Adipose tissue (tissue), 3 donors: ENCODE data around the gene TGM6. TPM values are rescaled to one million over a fixed set of nuclear protein-coding genes. Genes with fewer than 3 reads are reported as not detected.

Source experiments
- H3K27ac ChIP-seq: one replicate; pipeline ENCODE4 v1.5.1; 2013; ENCODE audit warnings: low read depth, low read length
- WGBS, 3 donors: extraction: QIAGEN DNeasy Blood & Tissue Kit; methylation state at CpG; one replicate each; pipeline ENCODE4 v1.1.7; 2013; 5-methylcytosine and 5-hydroxymethylcytosine counted together
- polyA plus RNA-seq, 3 donors: library from polyadenylated mRNA; stranded (reverse); fragments of 200-250 nt; gene quantifications; one replicate each; pipeline ENCODE4 v1.2.3, GENCODE V29; 2013
- donor health status: healthy with polysubstance abuse.
- donor health status: Bipolar disorder and iron deficiency.
- donor health status: healthy.

Gene TGM6
- polyA plus RNA-seq, result not detected

DNA sequence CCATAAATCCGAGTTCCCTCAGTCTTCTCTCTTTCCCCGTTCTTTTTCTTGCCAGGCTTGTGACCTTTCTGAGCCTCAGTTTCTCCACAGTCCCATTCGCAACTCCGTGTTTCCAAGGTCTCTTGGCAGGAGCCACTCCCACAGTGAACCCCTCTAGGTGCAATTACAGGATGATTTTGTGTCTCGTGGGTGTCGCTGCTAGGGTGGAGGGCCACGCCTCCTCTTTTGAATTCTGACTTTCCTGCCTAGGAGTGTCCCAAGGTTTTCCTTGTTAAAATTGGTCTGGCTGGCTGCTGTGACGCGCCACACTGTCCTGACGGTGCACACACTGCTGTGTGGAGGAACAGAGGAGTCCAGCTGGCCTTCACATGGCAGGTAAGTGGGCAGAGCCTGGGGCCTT lies at the start of gene TGM6:
Gene TGM6, plus strand, starts transcription at position 301 of the 400 bp plus-strand sequence. Its CDS starts 68 bp downstream, at position 369.
- whole genome bisulfite sequencing, 3 donors, result 84 to 92% (median 88%) methylated on average over 10 of the region's 10 CpGs
- H3K27ac ChIP-seq, result no peak within 1 kb of the TSS

DNA sequence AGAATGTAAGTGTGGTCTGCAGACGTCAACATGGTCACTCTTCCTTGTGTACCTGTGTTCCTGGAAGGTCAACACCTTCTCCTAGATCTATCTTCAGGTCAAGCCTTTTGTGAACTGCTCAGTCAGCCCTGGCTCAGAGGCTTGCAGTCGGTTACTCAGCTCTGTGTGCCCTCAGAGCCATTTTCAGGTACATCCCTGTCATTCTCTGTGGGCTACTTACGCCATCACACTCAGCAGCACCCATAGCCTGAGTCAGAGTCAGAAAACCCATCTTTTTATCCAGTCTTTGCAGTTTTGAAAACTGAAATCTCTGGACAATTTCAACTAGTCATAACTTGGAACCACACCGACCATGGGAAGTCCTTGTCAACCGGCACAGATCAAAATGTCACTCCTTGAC lies 49.6 kb upstream of the TGM6 start:
- no peak overlapping the region for H3K27ac ChIP-seq
- WGBS, 3 donors, result 84 to 93% (median 86%) methylated on average over 5 of the region's 5 CpGs

DNA sequence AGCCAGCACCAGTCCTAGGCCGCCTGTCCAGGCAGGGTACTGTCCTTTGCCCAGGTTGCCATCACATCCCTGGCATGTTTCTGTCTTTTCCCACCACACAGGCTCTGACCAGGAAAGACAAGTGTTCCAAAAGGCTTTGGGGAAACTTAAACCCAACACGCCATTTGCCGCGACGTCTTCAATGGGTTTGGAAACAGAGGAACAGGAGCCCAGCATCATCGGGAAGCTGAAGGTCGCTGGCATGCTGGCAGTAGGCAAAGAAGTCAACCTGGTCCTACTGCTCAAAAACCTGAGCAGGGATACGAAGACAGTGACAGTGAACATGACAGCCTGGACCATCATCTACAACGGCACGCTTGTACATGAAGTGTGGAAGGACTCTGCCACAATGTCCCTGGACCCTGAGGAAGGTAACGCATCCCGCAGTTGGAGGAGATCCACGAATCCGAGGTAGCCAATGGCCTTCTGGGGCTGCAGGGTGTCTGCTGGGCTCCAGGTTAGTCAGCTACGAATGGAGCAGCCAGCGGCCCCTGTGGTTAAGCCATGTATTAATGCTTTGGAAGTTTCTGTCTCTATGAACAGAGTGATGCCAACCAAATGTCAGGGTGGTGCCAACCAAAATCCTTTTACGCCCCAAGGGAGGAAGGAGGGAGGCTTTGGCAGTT lies 48.7 kb upstream of the TGM6 start:
- WGBS, 3 donors, result 91 to 94% (median 92%) methylated on average over 17 of the region's 17 CpGs
- no peak overlapping the region for H3K27ac ChIP-seq

GRCh38 chr20:2332711-2333110 lies 48.0 kb upstream of the TGM6 start:
- no peak overlapping the region for H3K27ac ChIP-seq
- 60 to 65% (median 63%) methylated on average over 4 of the region's 4 CpGs for WGBS, 3 donors

DNA sequence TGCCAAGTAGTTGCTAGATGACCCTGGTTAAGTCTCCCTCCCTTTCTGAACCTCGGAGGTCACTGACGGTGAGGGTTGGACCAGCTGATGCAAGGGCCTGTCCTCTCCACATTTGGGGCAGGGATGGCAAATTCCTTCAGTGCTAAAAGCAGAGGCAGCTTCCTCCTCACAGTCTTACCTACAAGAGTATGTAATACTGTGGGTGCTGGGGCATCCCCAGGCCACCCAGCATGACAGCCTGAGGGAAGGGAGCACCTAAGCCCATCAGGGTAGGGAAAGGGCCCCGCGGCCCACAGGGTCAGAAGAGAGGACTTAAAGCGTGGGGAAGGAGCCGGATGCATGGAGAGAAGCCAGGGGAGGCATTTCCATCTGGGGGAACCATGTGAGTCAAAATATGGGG lies 46.9 kb upstream of the TGM6 start:
- WGBS, 3 donors, result 78 to 83% (median 79%) methylated on average over 6 of the region's 6 CpGs
- no peak overlapping the region for H3K27ac ChIP-seq

DNA sequence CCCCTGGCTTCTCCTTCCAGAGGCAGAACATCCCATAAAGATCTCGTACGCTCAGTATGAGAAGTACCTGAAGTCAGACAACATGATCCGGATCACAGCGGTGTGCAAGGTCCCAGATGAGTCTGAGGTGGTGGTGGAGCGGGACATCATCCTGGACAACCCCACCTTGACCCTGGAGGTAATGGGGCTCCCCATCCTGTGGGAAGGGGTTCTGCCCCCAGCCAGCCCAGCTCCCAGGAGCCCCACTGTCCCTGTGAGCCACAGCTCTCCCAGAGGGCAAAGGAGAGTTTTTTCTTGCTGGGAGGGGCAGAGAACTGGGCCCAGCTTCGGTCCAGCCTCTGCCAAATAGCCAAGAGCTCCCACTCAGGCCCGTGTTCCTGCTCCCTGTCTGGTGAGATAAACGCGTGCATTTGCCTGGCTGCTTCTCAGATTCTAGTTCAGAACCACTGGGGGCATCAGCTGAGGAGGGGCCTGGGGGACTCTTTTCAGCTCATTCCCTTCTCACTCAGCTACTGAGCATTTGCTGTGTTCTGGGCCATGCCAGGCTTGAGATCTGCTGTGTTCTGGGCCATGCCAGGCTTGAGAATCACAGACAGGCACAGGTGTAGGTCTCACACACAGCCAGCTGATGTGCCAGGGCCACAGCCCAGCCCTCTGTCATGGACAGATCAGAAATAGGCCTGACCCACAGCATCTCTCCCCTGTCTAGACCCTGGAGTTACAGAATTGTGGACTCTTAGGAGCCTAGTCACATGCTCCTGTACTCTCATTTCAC lies 45.4 kb upstream of the TGM6 start:
- H3K27ac ChIP-seq, result no peak overlapping the region
- WGBS, 3 donors, result 77 to 85% (median 81%) methylated on average over 9 of the region's 9 CpGs

GRCh38 chr20:2336471-2336870 lies 44.2 kb upstream of the TGM6 start:
- 74 to 88% (median 77%) methylated on average over 4 of the region's 4 CpGs for WGBS, 3 donors
- no peak overlapping the region for H3K27ac ChIP-seq

- 87 to 89% (median 88%) methylated on average over 5 of the region's 5 CpGs for WGBS, 3 donors
- H3K27ac ChIP-seq, result no peak overlapping the region
Observed at GRCh38 chr20:2337142-2337541, 43.6 kb upstream of the TGM6 start.

DNA sequence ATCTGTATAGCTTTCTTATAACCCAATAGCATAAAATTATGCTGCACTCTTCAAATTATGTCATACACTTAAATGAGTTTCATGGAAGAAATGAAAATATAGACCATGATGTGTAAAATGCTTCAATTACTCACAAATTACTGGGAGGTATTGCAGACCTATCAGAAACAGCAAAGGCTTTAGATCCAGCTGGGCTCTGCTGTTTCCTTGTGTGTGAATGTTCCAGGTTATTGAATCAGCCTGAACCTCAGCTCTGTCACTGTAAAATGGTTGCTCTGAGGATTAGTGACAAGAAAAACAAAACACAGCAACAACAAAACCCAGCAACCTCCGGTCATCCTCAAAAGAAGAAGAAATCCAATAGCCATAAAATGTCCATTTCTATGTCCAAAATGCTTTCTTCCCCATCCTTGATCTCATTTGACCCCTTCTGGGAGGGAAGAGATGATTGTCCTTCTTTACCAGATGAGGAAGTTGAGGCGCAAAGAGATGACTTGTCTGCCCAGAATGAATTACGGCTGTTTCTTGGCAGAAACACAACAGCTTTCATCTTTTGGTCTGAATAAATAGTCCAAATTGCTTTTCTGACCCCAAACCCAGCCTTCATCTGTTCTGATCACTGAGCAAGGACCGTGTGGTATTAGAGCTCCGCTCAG lies 42.2 kb upstream of the TGM6 start:
- WGBS, 3 donors, result 57 to 72% (median 59%) methylated on average over 5 of the region's 5 CpGs
- no peak overlapping the region for H3K27ac ChIP-seq

DNA sequence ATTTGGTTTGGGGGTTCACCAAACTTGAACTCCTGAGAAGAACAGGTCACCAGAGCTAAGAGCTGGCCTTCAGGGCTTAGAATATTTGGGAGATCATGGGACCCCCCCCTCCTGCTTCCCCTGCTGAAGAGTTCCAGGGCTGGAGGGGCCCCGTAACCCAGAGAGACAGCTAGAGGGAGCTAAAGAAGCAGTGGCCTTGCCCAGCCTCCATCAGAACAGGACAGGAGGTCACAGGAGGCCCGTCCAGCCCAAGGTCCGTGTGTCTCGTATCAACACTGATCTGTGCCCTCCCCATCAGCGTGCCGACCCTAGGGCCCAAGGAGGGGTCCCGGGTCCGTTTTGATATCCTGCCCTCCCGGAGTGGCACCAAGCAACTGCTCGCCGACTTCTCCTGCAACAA lies 40.6 kb upstream of the TGM6 start:
- WGBS, 3 donors, result 80 to 93% (median 88%) methylated on average over 11 of the region's 11 CpGs
- H3K27ac ChIP-seq, result no peak overlapping the region

- whole genome bisulfite sequencing, 3 donors, result 87 to 91% (median 90%) methylated on average over 6 of the region's 6 CpGs
- H3K27ac ChIP-seq, result no peak overlapping the region
Observed at GRCh38 chr20:2340823-2341222, 39.9 kb upstream of the TGM6 start.

DNA sequence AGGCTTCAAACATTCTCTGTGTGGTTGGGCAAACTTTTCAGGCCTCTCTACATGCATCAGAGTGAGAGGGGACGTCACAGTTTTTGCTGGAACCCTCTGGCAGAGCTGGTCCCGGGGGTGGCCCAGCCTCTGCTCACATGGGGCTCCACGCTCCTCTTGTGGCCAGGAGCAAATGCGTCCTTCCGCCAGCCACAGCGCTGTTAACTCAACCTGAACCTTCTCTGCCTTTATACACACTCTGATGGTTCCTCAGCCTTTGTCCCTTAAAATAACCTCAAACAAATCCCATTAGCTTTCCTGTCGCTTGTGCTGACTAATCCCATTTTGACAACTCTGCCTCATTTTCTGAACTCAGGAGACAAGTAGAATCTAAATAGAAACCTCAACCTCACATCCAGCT lies 39.4 kb upstream of the TGM6 start:
- H3K27ac ChIP-seq, result no peak overlapping the region
- WGBS, 3 donors, result 74 to 84% (median 84%) methylated on average over 7 of the region's 7 CpGs

- 63 to 70% (median 67%) methylated on average over 3 of the region's 3 CpGs for WGBS, 3 donors
Observed at GRCh38 chr20:2342243-2342642, 38.5 kb upstream of the TGM6 start.

GRCh38 chr20:2346188-2346587 lies 34.5 kb upstream of the TGM6 start:
- no peak overlapping the region for H3K27ac ChIP-seq
- WGBS, 3 donors, result 57 to 73% (median 71%) methylated on average over 3 of the region's 3 CpGs

More at GRCh38 chr20:2342243-2342642, 38.5 kb upstream of the TGM6 start:
- H3K27ac ChIP-seq, result no peak overlapping the region

DNA sequence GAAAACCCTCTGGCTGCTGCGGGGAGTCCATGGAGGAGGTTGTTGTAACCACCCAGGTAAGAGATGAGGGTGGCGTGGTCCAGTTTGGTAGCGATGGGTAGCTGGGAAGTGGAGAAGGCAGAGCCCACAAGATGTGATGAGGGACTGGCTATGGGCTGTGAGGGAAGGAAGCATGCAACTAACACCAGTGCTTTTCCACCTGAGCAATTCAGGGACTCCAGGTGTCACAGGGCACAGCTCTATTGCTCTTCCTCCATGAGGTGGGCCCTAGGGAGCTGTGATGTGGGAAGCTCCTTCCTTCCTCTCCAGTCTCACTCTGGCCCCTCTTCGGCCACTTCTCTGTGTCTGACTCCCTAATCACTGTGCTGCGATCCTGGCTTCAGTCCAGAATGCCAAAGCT lies 32.4 kb upstream of the TGM6 start:
- WGBS, 3 donors, result 78 to 88% (median 80%) methylated on average over 5 of the region's 5 CpGs
- H3K27ac ChIP-seq, result no peak overlapping the region

- 62 to 72% (median 69%) methylated on average over 4 of the region's 4 CpGs for WGBS, 3 donors
- H3K27ac ChIP-seq, result no peak overlapping the region
Observed at GRCh38 chr20:2349801-2350200, 30.9 kb upstream of the TGM6 start.

DNA sequence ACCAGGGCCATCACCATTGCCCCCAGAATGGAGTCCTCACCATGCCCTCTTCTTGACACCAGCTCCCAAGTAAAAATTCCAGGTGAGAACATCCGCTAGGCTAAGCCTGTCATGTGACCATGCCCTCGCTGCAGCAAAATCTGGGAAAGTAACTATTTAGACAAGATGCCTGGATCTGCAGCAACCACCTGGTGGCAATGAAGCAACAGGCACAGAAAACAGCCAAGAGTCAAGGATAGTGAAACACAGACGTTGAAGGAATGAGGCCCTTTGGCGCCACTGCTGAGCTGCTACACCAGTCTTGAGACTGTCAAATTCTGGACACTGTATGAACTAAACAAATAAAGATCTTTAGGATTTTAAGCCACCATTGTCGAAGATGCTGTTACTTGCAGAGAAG lies 30.1 kb upstream of the TGM6 start:
- WGBS, 3 donors, result 76 to 83% (median 79%) methylated on average over 5 of the region's 5 CpGs
- H3K27ac ChIP-seq, result no peak overlapping the region

GRCh38 chr20:2353231-2353630 lies 27.5 kb upstream of the TGM6 start:
- 65 to 74% (median 71%) methylated on average over 3 of the region's 3 CpGs for WGBS, 3 donors
- H3K27ac ChIP-seq, result no peak overlapping the region

DNA sequence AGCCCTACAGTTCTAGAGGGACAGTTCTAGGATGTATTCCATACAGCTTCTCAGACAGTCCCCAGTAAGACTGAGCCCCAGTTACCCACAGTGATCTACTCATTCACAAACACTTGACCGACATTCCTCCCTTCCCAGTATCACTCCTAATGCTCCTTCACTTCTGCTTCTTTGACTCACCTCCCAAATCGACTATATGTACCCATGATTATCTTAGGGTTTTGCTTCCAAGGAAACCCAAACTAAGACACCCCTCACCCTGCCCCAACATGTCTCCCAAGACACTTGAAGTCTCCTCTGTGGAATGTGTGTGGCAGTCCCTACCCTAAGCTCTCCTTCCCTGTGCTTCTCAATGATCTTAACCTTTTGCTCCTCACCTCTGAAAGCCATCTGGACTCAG lies 23.6 kb upstream of the TGM6 start:
- no peak overlapping the region for H3K27ac ChIP-seq
- 51 to 65% (median 53%) methylated on average over 2 of the region's 2 CpGs for WGBS, 3 donors
